IMR-90 (cell line): ENCODE results near the gene MAST1. TPM values are rescaled to one million over a fixed set of nuclear protein-coding genes. Genes with fewer than 3 reads are reported as not detected.
"Not testable (repeated sequence)": the region's sequence is repeated elsewhere in the genome, so short reads cannot be mapped to it uniquely, and the experiment has no call there.

Source experiments
- ATAC-seq: fragments of 200-7000 bp; cut with Tn5 transposase; 2 replicates; pipeline ENCODE4 v1.9.1; 2020; ENCODE audit warnings: low read depth, mild to moderate bottlenecking, moderate library complexity
- BruUV-seq: library from RNA; stranded (reverse); fragments of 400-500 nt; replicated peaks from 2 replicates; lab custom pipeline; 2021; lab: Mats Ljungman, UMichigan
- CTCF ChIA-PET: fragments of 300-600 bp; formaldehyde crosslinking; extraction: SDS; loops from one replicate; lab custom pipeline; 2021; ENCODE audit warnings: antibody characterized with exemption; lab: Yijun Ruan, JAX
- POLR2A ChIA-PET: fragments of 300-600 bp; sonication (Branson Sonifier 250); formaldehyde crosslinking; loops from one replicate; lab custom pipeline; 2022; ENCODE audit warnings: antibody characterized with exemption; ENCODE audit not compliant: unreplicated experiment; lab: Charles Lee
- DNase-seq: peaks from one replicate; pipeline ENCODE4 v3.0.0; 2013
- H2AFZ ChIP-seq: replicated peaks from 2 replicates; pipeline ENCODE3; 2013; ENCODE audit warnings: low read length, mild to moderate bottlenecking; ENCODE audit not compliant: poor library complexity
- H2AK5ac ChIP-seq: 2 replicates; pipeline ENCODE4 v1.6.1; 2013; ENCODE audit warnings: low read depth, low read length, inconsistent platforms
- H2AK9ac ChIP-seq: replicated peaks from 2 replicates; pipeline ENCODE3; 2013; ENCODE audit warnings: mild to moderate bottlenecking, low read depth, low read length, moderate library complexity; ENCODE audit not compliant: poor library complexity
- H2BK120ac ChIP-seq: 2 replicates; pipeline ENCODE4 v1.6.1; 2013; ENCODE audit warnings: low read depth, low read length, inconsistent platforms
- H2BK15ac ChIP-seq: 3 replicates; pipeline ENCODE4 v1.6.1; 2013; ENCODE audit warnings: low read depth, low read length, inconsistent platforms
- H2BK20ac ChIP-seq: 2 replicates; pipeline ENCODE4 v1.6.1; 2013; ENCODE audit warnings: low read depth, mild to moderate bottlenecking, inconsistent platforms, low read length, moderate library complexity
- H2BK5ac ChIP-seq: 2 replicates; pipeline ENCODE4 v1.6.1; 2013; ENCODE audit warnings: mild to moderate bottlenecking, low read depth, low read length, inconsistent platforms; ENCODE audit not compliant: poor library complexity, severe bottlenecking
- H3K14ac ChIP-seq: replicated peaks from 2 replicates; pipeline ENCODE4 v1.6.1; 2013; ENCODE audit warnings: low read depth, low read length, inconsistent platforms
- H3K18ac ChIP-seq: 2 replicates; pipeline ENCODE4 v1.6.1; 2013; ENCODE audit warnings: low read depth, low read length, control low read depth
- H3K23ac ChIP-seq: 2 replicates; pipeline ENCODE4 v1.6.1; 2013; ENCODE audit warnings: low read depth, low read length, inconsistent platforms
- H3K27ac ChIP-seq: 2 replicates; pipeline ENCODE4 v1.5.1; 2013; ENCODE audit warnings: mild to moderate bottlenecking, control low read depth, low read length; ENCODE audit not compliant: insufficient read depth
- H3K27me3 ChIP-seq: 2 replicates; pipeline ENCODE4 v1.6.1; 2013; ENCODE audit warnings: low read length; ENCODE audit not compliant: control insufficient read depth, insufficient read depth
- H3K36me3 ChIP-seq: 2 replicates; pipeline ENCODE4 v1.6.1; 2013; ENCODE audit warnings: low read length, mixed read lengths; ENCODE audit not compliant: control insufficient read depth, insufficient read depth
- H3K4ac ChIP-seq: 2 replicates; pipeline ENCODE4 v1.6.1; 2013; ENCODE audit warnings: low read depth, low read length, inconsistent platforms
- H3K4me1 ChIP-seq: 2 replicates; pipeline ENCODE4 v1.6.1; 2013; ENCODE audit warnings: low read length, mixed read lengths; ENCODE audit not compliant: control insufficient read depth, insufficient read depth
- H3K4me2 ChIP-seq: 2 replicates; pipeline ENCODE4 v1.6.1; 2013; ENCODE audit warnings: low read depth, mild to moderate bottlenecking, control low read depth, low read length, moderate library complexity
- H3K4me3 ChIP-seq: 2 replicates; pipeline ENCODE4 v1.5.1; 2013; ENCODE audit warnings: low read depth, mild to moderate bottlenecking, control low read depth, low read length, moderate library complexity; ENCODE audit not compliant: insufficient read depth
- H3K56ac ChIP-seq: 2 replicates; pipeline ENCODE4 v1.6.1; 2013; ENCODE audit warnings: low read length, inconsistent platforms; ENCODE audit not compliant: insufficient read depth; ENCODE audit errors: extremely low read depth
- H3K79me1 ChIP-seq, 2 experiments: 2 replicates each; pipeline ENCODE4 v1.6.1; 2013; ENCODE audit warnings: low read length in 2 of 2, inconsistent platforms in 1 of 2, low read depth in 1 of 2
- H3K9ac ChIP-seq: 2 replicates; pipeline ENCODE4 v1.6.1; 2013; ENCODE audit warnings: low read depth, low read length, control low read depth
- H3K9me1 ChIP-seq: 2 replicates; pipeline ENCODE4 v1.6.1; 2013; ENCODE audit warnings: low read length, inconsistent platforms; ENCODE audit not compliant: insufficient read depth
- H3K9me3 ChIP-seq: 2 replicates; pipeline ENCODE4 v1.6.1; 2013; ENCODE audit warnings: low read length; ENCODE audit not compliant: control insufficient read depth, insufficient read depth
- H4K20me1 ChIP-seq: 2 replicates; pipeline ENCODE4 v1.6.1; 2013; ENCODE audit warnings: low read length, inconsistent platforms; ENCODE audit not compliant: insufficient read depth
- H4K5ac ChIP-seq: 2 replicates; pipeline ENCODE4 v1.6.1; 2013; ENCODE audit warnings: mild to moderate bottlenecking, low read depth, low read length, control low read depth
- H4K8ac ChIP-seq, 2 experiments: 2 replicates each; pipeline ENCODE4 v1.6.1; 2013; ENCODE audit warnings: low read depth in 2 of 2, low read length in 2 of 2, control low read depth in 1 of 2, inconsistent platforms in 1 of 2
- H4K91ac ChIP-seq: 2 replicates; pipeline ENCODE4 v1.6.1; 2013; ENCODE audit warnings: low read depth, low read length, inconsistent platforms; ENCODE audit not compliant: insufficient read depth
- WGBS, 2 experiments: methylation state at CpG; one replicate each; pipeline versions ENCODE4 v1.1.5 to v1.1.7; 2013; ENCODE audit warnings: missing lambda C conversion rate in 2 of 2; ENCODE audit not compliant: insufficient read length in 1 of 2; ENCODE audit errors: extremely low coverage in 2 of 2; 5-methylcytosine and 5-hydroxymethylcytosine counted together
- dilution Hi-C: fragments of 300-500 bp; cut with HindIII; formaldehyde crosslinking; loops from one replicate; pipeline ENCODE4 v1.14.3; 2018; ENCODE audit warnings: low sequenced_read_pairs; ENCODE audit not compliant: unreplicated experiment
- in situ Hi-C: fragments of 300-500 bp; cut with MboI; formaldehyde crosslinking; loops from 3 replicates; pipeline ENCODE4 v1.14.3; 2019; ENCODE audit warnings: low sequenced_read_pairs, inconsistent platforms, mixed read lengths
- intact Hi-C: fragments of 100-400 bp; cut with micrococcal nuclease; formaldehyde crosslinking; loops from 2 replicates; pipeline ENCODE4 v1.10.0; 2022
- polyA plus RNA-seq, 3 experiments: library from polyadenylated mRNA; depleted of rRNA; stranded (reverse); fragments of >200 nt; gene quantifications; 2 replicates each; pipeline ENCODE4 v1.2.3, GENCODE V29; 2012; ENCODE audit warnings: low replicate concordance in 1 of 3
- total RNA-seq: library from RNA; depleted of rRNA; stranded (reverse); fragments of >200 nt; gene quantifications from 2 replicates; pipeline ENCODE4 v1.2.3, GENCODE V29; 2012

The MAST1 gene
- total and polyA plus RNA-seq, 2 of the 4 experiments (the other 2 are of a cell fraction) = 0.56 to 1.1 TPM

- H4K8ac ChIP-seq, POLR2A ChIA-PET, H3K14ac ChIP-seq, H3K27ac ChIP-seq, dilution Hi-C loops, H3K4me1 ChIP-seq, H3K9me1 ChIP-seq, H3K79me1 ChIP-seq, H4K20me1 ChIP-seq, H3K36me3 ChIP-seq, H2BK15ac ChIP-seq, H3K9ac ChIP-seq, H3K9me3 ChIP-seq, in situ Hi-C loops, H4K91ac ChIP-seq, H2BK5ac ChIP-seq, BruUV-seq, H4K5ac ChIP-seq, ATAC-seq, H3K18ac ChIP-seq, H3K56ac ChIP-seq, H2AFZ ChIP-seq, H3K23ac ChIP-seq, H2AK5ac ChIP-seq, H3K4ac ChIP-seq, H3K4me3 ChIP-seq, DNase-seq, H2AK9ac ChIP-seq, H3K4me2 ChIP-seq, H2BK120ac ChIP-seq, H2BK20ac ChIP-seq: not testable (repeated sequence)
- peaks cover 10% of the 10 kb centered on the region; the same call in 1 of the 2 replicates for H3K27me3 ChIP-seq
- no CpG with 5 or more reads among the region's 7 CpGs for WGBS, 2 experiments
- CTCF ChIA-PET = interaction anchor here (0.7 to 4.2 kb wide), 9 partner anchors 9 to 173 kb away, joined by 3 to 35 read pairs (median 5); partner anchors contain the start of genes PRDX2, RTBDN and THSD8
- intact Hi-C loops = loop anchor here (1.0 to 2.0 kb wide), 2 partner anchors 80 to 170 kb away; no protein-coding TSS in a partner anchor
Measured at GRCh38 chr19:12846613-12847012, 8.3 kb downstream of the MAST1 start.
